GM12892 (cell line): ENCODE results near the gene PPM1E.

Experiments
- POLR2A ChIP-seq: IDR thresholded peaks from 2 replicates; pipeline ENCODE4 v1.6.1; 2011; ENCODE audit warnings: low read depth, low read length, control low read depth
- POLR2AphosphoS5 ChIP-seq: IDR thresholded peaks from 2 replicates; pipeline ENCODE4 v1.6.1; 2011; ENCODE audit warnings: low read depth, low read length, control low read depth

DNA sequence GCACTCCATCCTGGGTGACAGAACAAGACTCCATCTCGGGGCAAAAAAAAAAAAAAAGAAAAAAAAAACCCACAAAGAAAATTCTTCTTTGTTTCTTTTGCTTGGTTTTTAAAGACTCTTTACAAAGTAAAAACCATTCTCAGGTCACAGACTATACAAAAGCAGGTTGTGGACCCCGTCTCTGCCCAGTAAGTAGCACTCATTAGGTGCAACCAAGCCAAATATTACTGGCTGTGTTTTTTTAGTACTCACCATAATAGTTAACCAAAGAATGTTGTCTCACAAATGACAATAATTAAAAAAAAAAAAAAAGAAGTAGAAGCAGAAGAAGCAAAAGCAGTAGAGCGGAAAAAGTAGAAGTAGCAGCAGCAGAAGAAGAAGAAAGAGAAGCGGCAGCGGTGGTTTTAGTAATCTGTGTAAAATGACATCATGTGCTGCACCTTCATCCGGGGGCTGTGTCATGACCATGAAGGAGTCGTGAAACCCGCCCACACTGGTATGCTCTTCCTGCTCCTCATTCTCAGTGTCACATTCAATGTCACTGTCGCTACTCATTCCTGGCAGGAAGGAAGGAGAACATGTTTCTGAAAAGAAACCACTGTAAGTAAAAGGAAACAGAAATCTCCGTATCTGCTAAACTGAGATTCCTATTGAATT, 245.6 kb downstream of the PPM1E start:
- TF ChIP-seq POLR2AphosphoS5 (peak; percentile 59), POLR2A (peak; percentile 57)
